Peyer's patch (tissue), 4 donors: ENCODE measurements around the gene ZNF418.
"Not testable (repeated sequence)": the region's sequence is repeated elsewhere in the genome, so short reads cannot be mapped to it uniquely, and the experiment has no call there.

ENCODE experiments used
- CTCF ChIP-seq, 6 experiments: fragments of 450-650 bp in 4 of 6; fragments of 200-600 bp in 2 of 6; sonication (generic) in 1 of 6; IDR thresholded peaks; one replicate each; pipeline ENCODE4 v1.5.1; 2017 to 2019; ENCODE audit warnings: antibody characterized with exemption in 6 of 6, mild to moderate bottlenecking in 3 of 6, moderate library complexity in 1 of 6
- POLR2A ChIP-seq, 2 donors: fragments of 450-650 bp; IDR thresholded peaks; one replicate each; pipeline ENCODE4 v1.5.1; 2017; ENCODE audit warnings: antibody characterized with exemption in 2 of 2, mild to moderate bottlenecking in 2 of 2, moderate library complexity in 2 of 2

GRCh38 chr19:57890706-57891105 is 44.5 kb downstream of the ZNF418 start:
- TF ChIP-seq POLR2A, CTCF (IDR thresholded peaks at IDR 0.05): not testable (repeated sequence)
